HL-60/S4 treated with phorbol 12-myristate 13-acetate at 8.2 ng/mL for 4 days and 3 days (cell line): ENCODE data around the gene CELF5.
"Not testable (repeated sequence)": the region's sequence is repeated elsewhere in the genome, so short reads cannot be mapped to it uniquely, and the experiment has no call there.

ENCODE experiments used
- in situ Hi-C: fragments of 300-500 bp; cut with MboI; formaldehyde crosslinking; loops from 2 replicates; pipeline ENCODE4 v1.15.0; 2022; ENCODE audit warnings: low sequenced_read_pairs

The CELF5 gene

DNA sequence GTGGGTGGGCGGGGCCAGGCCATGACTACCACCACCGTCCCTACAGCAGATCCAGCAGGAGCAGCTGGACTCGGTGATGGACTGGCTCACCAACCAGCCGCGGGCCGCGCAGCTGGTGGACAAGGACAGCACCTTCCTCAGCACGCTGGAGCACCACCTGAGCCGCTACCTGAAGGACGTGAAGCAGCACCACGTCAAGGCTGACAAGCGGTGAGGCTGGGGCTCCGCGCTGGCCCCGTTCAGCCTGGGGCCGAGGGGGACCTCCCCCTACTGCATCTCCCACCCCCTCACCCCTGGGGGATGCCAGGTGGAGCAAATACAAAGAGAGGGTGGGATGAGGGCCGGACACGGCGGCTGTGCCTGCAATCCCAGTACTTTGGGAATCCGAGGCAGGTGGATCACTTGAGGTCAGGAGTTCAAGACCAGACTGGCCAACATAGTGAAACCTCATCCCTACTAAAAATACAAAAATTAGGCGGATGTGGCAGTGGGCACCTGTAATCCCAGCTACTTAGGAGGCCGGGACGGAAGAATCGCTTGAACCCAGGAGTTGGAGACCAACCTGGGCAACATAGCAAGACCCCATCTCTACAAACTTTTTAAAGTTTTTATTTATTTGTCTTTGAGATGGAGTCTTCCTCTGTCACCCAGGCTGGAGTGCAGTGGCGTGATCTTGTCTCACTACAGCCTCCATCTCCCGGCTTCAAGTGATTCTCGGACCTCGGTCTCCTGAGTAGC is 18.1 kb upstream of the CELF5 start:
- in situ Hi-C loops, result no loop called here

- in situ Hi-C loops, result no loop called here
Measured at GRCh38 chr19:3207461-3208242, 16.8 kb upstream of the CELF5 start.

GRCh38 chr19:3208317-3209207 is 15.9 kb upstream of the CELF5 start:
- in situ Hi-C loops, result no loop called here

GRCh38 chr19:3210347-3211017 is 14.0 kb upstream of the CELF5 start:
- in situ Hi-C loops, result no loop called here

- in situ Hi-C loops, result no loop called here
Measured at GRCh38 chr19:3211191-3211590, 13.3 kb upstream of the CELF5 start.

- in situ Hi-C loops, result no loop called here
Measured at GRCh38 chr19:3213159-3213558, 11.3 kb upstream of the CELF5 start.

DNA sequence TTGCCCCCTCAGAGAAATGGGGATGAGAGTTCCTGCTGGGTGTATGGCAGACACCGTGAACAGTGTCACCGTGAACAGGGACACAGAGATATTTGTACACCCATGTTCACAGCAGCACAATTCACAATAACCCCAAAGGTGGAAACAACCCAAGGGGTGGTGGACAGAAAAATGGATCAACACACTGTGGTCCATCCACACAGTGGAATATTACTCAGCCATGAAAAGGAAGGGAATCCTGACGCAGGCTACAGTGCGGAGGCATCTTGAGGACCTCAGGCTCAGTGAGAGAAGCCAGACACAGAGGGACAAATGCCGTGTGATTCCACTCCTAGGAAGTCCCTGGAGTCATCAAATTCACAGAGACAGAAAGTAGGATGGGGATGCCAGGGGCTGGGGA is 7.6 kb upstream of the CELF5 start:
- in situ Hi-C loops, result no loop called here

DNA sequence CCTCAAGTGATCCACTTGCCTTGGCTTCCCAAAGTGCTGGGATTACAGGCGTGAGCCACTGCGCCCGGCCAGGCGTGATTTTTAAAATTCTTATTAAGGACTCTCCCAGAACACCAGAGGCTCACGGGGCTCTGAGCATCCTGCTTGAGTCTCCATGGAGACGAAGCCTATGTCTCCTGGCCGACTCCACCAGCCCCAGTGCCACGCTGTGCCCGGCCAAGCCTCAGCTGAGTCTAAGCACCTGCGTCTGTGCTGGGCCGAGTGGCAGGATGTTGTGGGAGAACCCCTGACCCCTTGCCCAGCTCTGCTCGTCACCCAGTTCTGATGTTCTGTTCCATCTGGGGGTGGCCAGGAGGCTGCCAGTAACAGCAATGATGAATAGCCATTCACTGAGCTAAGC is 3.9 kb upstream of the CELF5 start:
- in situ Hi-C loops, result no loop called here

DNA sequence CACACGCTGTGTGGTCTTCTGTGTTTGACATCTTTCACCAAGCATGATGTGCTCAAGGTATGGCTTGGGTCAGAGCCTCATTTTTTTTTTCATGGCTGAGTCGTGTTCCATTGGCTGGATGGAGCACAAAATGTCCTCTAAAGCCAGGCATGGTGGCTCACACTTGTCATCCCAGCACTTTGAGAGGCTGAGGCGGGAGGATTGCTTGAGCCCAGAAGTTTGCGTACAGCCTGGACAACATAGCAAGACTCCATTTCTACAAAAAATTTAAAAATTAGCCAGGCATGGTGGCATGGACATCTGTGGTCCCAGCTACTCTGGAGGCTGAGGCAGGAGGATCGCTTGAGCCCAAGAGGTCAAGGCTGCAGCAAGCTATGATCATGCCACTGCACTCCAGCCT is 2.9 kb upstream of the CELF5 start:
- in situ Hi-C loops, result not testable (repeated sequence)

DNA sequence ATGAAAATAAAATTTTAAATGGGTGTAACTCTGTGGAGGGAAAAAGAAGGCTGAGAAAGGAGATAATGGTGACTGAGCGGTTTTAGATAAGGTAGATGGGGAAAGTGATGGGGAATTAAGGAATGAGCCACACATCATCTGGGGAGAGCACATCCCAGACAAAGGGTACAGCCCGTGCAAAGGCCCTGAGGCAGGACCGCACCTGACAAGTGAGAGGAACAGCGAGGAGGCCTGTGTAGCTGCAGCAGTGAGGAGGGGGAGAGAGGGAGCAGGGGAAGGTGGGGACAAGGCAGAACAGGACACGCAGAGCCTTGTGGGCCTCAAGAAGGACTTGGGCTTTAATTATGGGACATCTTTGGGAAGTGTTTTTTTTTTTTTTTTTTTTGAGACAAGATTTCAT is 1.8 kb upstream of the CELF5 start:
- in situ Hi-C loops, result no loop called here

GRCh38 chr19:3225169-3225485 is 666 bp downstream of the CELF5 start:
- in situ Hi-C loops, result no loop called here

GRCh38 chr19:3225677-3226093 is 1.2 kb downstream of the CELF5 start:
- in situ Hi-C loops, result no loop called here

DNA sequence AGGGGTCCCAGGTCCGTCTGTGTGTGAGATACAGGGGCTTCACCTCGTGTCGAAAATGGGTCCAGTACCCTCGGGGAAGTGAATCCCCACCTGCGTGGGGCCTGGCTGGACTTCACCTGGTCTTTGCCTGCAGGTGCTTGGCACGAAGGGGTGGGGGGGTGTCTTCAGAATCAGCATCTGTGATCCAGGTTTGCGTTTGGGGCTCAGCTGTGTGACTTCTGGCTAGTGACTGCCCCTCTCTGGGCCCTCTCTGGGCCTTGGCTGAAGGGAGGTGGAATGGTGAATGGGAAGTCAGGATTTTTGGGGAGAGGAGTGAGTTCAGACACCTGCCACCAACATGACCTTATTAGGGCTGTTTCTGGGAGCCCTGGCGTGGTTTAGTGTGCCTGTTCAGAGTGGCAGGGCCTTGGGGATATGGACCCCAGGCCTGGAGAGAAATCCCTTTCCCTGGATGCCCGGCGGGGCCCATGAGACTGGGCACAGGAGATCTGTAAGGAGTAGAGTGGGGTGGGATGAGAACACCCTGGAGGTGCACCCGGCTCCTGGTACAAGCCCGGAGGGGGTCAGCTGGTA is 2.7 kb downstream of the CELF5 start:
- in situ Hi-C loops, result no loop called here

DNA sequence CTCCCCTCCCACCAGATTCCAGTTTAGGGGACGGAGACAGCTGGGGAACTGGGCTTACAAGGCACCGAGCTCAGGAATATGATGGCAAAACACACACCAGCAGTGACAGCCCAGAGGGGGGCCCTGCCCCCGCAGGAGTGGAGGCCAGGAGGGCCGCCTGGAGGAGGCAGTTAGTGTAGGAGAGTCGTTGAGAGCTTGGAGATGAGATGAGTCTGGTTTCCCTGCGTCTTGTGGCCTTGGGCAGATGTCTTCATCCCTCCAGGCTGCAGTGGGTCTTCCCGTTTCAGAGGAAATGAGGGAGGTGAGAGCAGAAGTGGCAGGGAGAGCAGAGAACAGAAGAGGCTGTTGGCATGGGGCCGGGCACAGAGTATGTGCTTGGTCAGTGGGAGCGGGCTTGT is 4.9 kb downstream of the CELF5 start:
- in situ Hi-C loops, result no loop called here

DNA sequence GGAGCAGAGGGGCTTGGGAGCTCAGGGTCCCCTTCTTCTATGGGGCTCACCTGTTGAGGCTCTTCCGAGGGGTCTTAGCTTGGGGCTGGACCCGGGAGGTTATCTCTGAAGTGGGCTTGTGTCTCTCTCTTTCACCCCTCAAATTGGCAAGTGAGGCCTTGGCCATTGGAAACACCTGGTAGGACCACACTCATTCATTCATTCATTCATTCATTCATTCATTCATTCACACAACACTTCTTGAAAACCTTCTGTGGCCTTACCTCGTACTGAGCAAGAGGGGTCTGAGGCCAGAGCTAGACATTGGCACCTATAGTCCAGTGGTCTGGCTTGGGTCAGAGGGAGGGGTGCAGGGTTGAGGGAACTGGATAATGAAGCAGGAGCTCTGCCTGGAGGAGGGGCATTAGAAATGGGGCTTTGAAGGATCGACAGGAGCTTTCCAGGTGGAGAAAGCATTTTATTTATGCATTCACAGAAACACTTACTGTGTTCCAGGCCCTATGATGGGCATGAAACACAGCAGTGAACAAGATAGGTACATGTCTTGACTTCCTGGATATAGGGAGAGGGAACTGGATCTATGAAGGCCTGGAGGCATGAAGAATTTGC is 5.5 kb downstream of the CELF5 start:
- in situ Hi-C loops, result no loop called here

DNA sequence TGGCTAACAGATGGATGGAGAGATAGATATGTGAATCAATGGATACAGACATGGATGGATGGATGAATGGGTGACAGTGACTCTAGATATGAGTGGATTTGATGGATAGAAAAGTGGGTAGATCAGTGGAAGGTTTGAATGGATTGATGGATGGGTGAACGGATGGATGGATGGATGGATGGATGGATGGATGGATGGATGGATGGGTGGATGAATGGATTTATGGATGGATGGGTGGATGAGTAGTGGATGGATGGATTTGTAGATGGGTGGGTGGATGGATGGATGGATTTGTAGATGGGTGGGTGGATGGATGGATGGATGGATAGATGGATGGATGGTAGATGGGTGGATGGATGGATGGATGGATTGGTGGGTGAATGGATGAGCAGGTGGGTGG is 6.8 kb downstream of the CELF5 start:
- in situ Hi-C loops, result no loop called here

- in situ Hi-C loops, result no loop called here
Measured at GRCh38 chr19:3233116-3233515, 8.7 kb downstream of the CELF5 start.

GRCh38 chr19:3233831-3234230 is 9.4 kb downstream of the CELF5 start:
- in situ Hi-C loops, result no loop called here

- in situ Hi-C loops, result no loop called here
Measured at GRCh38 chr19:3234800-3235199, 10.3 kb downstream of the CELF5 start.

DNA sequence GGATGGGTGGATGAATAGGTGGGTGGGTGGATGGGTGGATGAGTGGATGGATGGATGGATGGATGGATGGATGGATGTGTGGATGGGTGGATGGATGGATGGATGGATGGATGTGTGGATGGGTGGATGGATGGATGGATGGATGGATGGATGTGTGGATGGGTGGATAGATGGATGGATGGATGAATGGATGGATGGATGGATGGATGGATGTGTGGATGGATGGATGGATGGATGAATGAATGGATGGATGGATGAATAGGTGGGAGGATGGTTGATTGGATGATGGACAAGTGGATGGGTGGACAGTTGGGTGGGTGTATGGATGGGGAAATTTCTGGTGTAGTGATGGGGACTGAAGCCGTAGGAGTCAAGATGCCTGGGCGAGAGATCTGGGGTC is 11.1 kb downstream of the CELF5 start:
- in situ Hi-C loops, result not testable (repeated sequence)
